GM04504 (cell line): ENCODE measurements around the gene GSTT2.
"Not testable (repeated sequence)": the region's sequence is repeated elsewhere in the genome, so short reads cannot be mapped to it uniquely, and the experiment has no call there.

Experiments
- DNase-seq: peaks from one replicate; pipeline ENCODE4 v3.0.0-alpha.2; 2012; ENCODE audit warnings: low read depth

GSTT2 gene

DNA sequence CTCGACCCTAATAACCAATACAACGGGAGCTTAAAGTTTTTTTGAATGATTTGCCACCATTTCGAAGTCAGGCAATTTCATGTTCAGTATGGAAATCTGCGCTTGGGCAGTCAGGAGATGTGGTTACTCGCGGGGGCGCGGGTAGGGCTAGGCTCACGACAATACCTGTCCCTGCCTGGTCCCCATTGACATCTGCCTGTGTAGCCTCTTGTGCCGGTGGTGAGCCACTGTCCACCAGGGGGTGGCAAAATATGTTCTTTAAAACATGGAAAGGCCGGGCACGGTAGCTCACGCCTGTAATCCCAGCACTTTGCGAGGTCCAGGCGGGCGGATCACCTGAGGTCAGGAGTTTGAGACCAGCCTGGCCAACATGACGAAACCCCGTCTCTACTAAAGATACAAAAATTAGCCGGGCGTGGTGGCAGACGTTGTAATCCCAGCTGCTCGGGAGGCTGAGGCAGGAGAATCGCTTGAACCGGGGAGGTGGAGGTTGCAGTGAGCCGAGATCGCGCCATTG is 5.0 kb upstream of the GSTT2 start:
- DNase-seq, result not testable (repeated sequence)

GRCh38 chr22:23977304-23977703 is 2.6 kb upstream of the GSTT2 start:
- DNase-seq, result not testable (repeated sequence)

DNA sequence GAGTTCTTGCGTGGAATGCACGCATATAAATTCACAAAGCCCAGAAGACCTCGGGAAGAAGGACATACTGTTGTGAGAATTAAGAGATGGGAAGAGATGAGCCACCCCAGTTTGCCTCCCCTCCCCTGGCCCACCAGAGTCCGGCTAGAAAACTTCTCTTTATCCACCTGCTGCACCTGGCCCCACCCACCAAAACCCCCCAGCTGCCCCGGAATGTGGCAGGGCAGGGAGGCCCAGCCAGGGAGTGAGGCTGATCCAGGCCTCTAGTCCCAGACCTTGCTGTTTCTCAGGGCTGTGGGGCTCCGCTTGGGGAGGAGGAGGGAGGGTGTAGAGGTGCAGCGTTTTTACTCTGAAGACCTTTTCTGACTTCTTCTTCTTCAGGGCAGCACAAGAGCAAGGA is 633 bp downstream of the GSTT2 start:
- DNase-seq, result not testable (repeated sequence)

- DNase-seq, result no peak
These were observed 4.5 kb downstream of the GSTT2 start for GRCh38 chr22:23984430-23984829.

GRCh38 chr22:23986089-23986488 is 6.2 kb downstream of the GSTT2 start:
- not testable (repeated sequence) for DNase-seq

- not testable (repeated sequence) for DNase-seq
These were observed 6.7 kb downstream of the GSTT2 start for GRCh38 chr22:23986538-23987178.

- not testable (repeated sequence) for DNase-seq
These were observed 9.8 kb downstream of the GSTT2 start for GRCh38 chr22:23989583-23990244.

DNA sequence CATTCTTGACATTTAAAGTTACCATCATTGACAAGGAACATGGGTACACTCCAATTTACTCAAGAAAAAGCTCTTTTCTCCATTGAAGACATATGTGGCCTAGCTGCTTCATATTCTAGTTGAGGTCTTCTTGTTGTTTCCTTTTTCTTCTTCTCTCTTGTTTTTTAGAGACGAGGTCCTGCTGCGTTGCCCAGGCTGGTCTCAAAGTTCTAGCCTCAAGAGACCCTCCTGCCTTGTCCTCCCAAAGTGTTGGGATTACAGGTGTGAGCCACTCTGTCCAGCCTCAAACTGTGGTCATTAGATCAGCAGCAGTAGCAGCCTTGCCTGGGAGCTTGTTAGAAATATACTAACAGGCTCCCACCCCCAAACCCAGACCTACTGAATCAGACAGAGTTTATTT is 13.1 kb downstream of the GSTT2 start:
- DNase-seq, result not testable (repeated sequence)

- DNase-seq, result not testable (repeated sequence)
These were observed 13.7 kb downstream of the GSTT2 start for GRCh38 chr22:23993581-23994177.

- no peak for DNase-seq
These were observed 17.2 kb downstream of the GSTT2 start for GRCh38 chr22:23997092-23997491.

GRCh38 chr22:23999779-24000178 is 19.8 kb downstream of the GSTT2 start:
- not testable (repeated sequence) for DNase-seq

GRCh38 chr22:24001314-24001713 is 21.4 kb downstream of the GSTT2 start:
- DNase-seq, result no peak

- DNase-seq, result no peak
These were observed 22.3 kb downstream of the GSTT2 start for GRCh38 chr22:24002272-24002671.

DNA sequence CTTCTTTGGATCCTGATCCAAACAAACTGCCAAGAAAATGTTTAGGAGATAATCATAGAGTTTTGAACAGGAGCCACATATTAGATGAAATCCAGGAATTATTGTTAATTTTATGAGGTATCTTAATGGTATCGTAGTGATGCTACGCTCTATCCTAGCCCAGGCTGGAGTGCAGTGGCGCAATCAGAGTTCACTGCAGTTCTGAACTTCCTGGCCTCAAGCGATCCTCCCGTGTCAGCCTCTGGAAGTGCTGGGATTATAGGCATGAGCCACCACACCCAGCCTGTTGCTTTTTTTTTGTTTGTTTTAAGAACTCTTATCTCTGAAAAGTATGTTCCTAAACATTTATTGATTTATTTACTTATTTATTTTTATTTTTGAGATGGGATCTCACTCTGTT is 22.9 kb downstream of the GSTT2 start:
- DNase-seq, result no peak

GRCh38 chr22:24003887-24004286 is 24.0 kb downstream of the GSTT2 start:
- DNase-seq, result no peak

- no peak for DNase-seq
These were observed 25.3 kb downstream of the GSTT2 start, which contains the start of gene GSTT4 for GRCh38 chr22:24005201-24005600. Gene GSTT4, minus strand, starts transcription at chr22:24005453. Its CDS starts 97 bp downstream, at chr22:24005356.

DNA sequence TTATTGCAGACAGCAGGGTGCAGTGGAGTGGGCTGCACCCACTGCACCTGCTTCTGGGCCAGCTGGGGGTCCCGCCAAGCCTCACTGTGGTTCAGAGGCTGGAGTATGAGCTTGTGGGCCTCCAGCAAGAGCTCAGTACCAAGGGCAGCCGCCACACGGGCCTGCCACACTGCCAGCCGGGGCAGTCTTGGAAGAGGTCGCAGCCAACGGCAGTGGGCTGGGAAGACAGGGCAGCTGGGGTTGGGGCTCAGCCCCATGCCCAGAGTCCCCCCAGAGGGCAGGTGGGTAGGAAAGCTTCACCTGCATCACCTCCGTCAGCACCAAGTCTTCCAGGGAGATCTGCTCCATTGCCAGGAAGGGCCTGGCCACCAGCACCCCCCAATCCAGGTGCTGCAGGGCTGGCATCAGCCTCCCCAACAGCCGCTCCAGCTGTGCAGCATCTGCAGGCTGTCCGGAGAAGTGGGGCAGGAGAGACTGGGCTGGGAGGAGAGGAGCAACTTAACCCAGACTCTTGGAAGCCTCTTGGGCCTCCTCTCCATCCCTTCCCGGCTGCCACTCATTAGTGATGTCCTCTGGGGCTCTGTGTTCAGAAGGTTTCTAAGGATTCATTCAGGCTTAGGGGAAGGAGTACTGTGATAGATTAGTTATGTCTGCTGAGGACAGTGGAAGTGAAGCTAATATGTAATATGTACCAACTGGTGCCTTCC is 26.4 kb downstream of the GSTT2 start:
- DNase-seq, result no peak

DNA sequence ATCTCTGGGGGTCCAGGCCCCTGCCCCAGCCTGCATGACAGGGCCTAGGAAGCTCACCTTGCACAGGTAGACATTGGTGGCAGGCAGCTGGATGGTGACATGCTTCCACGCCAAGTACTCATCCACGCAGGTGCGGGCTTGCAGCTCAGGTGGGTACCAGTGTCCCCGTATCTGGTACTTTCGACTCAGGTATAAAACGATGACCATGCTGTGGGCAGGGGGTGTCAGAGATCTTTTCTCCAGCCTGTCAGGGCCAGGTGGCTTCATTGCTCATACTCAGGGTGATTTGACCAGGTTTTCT is 26.9 kb downstream of the GSTT2 start:
- DNase-seq, result no peak

DNA sequence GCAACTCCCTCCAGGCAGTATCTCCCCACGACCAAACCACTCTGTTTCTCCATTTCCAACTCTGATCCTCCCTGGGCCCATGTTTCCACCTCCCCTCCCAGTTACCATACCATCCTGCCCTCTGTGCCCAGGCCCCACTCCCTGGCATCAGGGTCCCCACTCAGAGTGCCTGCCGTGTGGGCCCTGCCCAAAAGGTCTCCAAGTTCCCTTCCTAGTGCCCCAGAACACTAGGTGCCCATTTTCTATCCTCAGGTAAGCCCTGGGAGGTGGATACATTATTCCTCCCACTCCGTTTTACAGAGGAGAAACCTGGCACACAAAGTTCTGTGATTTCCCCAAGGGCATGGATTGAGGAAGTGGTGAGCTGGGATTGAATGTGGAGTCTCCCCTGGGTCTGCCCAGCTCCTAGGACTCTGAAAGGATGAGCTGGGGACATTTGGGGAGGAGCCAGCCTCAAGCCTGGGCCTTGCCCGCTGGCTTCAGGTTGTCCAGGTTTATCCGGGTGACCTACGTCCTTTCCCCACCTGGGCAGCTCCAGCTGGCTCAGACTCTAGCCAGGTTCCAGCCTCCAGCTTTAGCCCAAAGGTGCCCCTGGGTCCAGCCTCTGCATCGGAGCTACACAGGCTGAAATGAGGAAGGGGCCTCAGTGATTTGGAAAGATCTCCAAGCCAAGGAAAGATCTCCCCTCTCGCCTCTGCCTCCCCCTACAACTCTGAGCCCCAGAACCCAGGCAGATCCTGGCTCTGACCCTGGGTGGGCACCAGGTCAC is 27.5 kb downstream of the GSTT2 start:
- DNase-seq, result no peak

- no peak for DNase-seq
These were observed 28.0 kb downstream of the GSTT2 start for GRCh38 chr22:24008022-24008283.

- DNase-seq, result no peak
These were observed 28.7 kb downstream of the GSTT2 start for GRCh38 chr22:24008381-24009226.
